ENCODE data around the gene PLD5.

DNA sequence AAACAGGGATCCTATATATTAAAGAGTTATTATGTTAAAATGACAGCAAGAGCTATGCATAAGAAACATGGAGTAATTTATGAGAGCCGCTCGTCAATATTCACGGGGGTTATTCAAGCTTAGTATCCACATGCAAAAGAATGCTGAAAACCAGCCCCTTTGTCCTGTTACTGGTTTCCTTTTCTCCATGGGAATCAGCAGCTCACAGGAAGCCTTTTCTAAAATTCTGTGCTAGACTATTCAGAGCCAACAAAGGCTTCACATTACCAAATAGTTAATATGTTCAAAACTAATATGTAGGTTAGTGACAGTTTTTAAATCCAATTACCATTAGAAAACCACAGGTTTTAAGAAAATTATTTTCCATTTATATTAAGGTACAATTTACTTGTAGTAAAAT is 300.0 kb downstream of the PLD5 start:
- TF ChIP-seq, protein P1, sequence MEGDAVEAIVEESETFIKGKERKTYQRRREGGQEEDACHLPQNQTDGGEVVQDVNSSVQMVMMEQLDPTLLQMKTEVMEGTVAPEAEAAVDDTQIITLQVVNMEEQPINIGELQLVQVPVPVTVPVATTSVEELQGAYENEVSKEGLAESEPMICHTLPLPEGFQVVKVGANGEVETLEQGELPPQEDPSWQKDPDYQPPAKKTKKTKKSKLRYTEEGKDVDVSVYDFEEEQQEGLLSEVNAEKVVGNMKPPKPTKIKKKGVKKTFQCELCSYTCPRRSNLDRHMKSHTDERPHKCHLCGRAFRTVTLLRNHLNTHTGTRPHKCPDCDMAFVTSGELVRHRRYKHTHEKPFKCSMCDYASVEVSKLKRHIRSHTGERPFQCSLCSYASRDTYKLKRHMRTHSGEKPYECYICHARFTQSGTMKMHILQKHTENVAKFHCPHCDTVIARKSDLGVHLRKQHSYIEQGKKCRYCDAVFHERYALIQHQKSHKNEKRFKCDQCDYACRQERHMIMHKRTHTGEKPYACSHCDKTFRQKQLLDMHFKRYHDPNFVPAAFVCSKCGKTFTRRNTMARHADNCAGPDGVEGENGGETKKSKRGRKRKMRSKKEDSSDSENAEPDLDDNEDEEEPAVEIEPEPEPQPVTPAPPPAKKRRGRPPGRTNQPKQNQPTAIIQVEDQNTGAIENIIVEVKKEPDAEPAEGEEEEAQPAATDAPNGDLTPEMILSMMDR (IDR thresholded peaks at IDR 0.05) = no peak
- TF ChIP-seq POLR2A (IDR thresholded peaks at IDR 0.05) = no peak

All from ovary (tissue), 3 donors.